Fibroblast of lung (primary cell): ENCODE results near the gene TMPRSS15. TPM values are rescaled to one million over a fixed set of nuclear protein-coding genes. Genes with fewer than 3 reads are reported as not detected.

ENCODE experiments used
- DNase-seq, 2 donors: peaks; one replicate each; pipeline versions ENCODE4 v3.0.0 to v3.0.0-alpha.2; 2010; ENCODE audit warnings: low read depth in 2 of 2
- H2AFZ ChIP-seq: 2 replicates; pipeline ENCODE4 v1.5.1; 2012; ENCODE audit warnings: low read length, control low read depth, inconsistent platforms
- H3K27ac ChIP-seq: 2 replicates; pipeline ENCODE4 v1.5.1; 2011; ENCODE audit warnings: low read length, control low read depth; ENCODE audit not compliant: insufficient read depth
- H3K27me3 ChIP-seq: 2 replicates; pipeline ENCODE4 v1.5.1; 2011; ENCODE audit warnings: mild to moderate bottlenecking, low read length; ENCODE audit not compliant: control insufficient read depth, insufficient read depth
- H3K36me3 ChIP-seq: 2 replicates; pipeline ENCODE4 v1.5.1; 2011; ENCODE audit warnings: low read length; ENCODE audit not compliant: control insufficient read depth, insufficient read depth
- H3K4me1 ChIP-seq: 2 replicates; pipeline ENCODE4 v1.5.1; 2011; ENCODE audit warnings: low read length; ENCODE audit not compliant: control insufficient read depth, insufficient read depth; ENCODE audit errors: extremely low read depth
- H3K4me2 ChIP-seq: 2 replicates; pipeline ENCODE4 v1.5.1; 2011; ENCODE audit warnings: low read length, control low read depth; ENCODE audit not compliant: insufficient read depth; ENCODE audit errors: extremely low read depth
- H3K4me3 ChIP-seq, 4 experiments: fragments of 200-600 bp in 1 of 4; sonication (generic) in 1 of 4; replicated peaks in 1 of 4; 2 replicates each; pipeline ENCODE4 v1.5.1; 2011 to 2016; ENCODE audit warnings: low read length in 4 of 4, low read depth in 3 of 4, mild to moderate bottlenecking in 3 of 4, control low read depth in 2 of 4, inconsistent platforms in 1 of 4, mixed read lengths in 1 of 4; ENCODE audit not compliant: insufficient read depth in 1 of 4; ENCODE audit errors: control extremely low read depth in 1 of 4
- H3K79me2 ChIP-seq: 2 replicates; pipeline ENCODE4 v1.5.1; 2012; ENCODE audit warnings: mild to moderate bottlenecking, low read length, inconsistent platforms; ENCODE audit not compliant: control insufficient read depth, insufficient read depth
- H3K9ac ChIP-seq: 2 replicates; pipeline ENCODE4 v1.5.1; 2011; ENCODE audit warnings: mild to moderate bottlenecking, low read length, control low read depth; ENCODE audit not compliant: insufficient read depth
- H3K9me3 ChIP-seq: 2 replicates; pipeline ENCODE4 v1.5.1; 2012; ENCODE audit warnings: low read depth, low read length; ENCODE audit not compliant: control insufficient read depth, insufficient read depth
- H4K20me1 ChIP-seq: 2 replicates; pipeline ENCODE4 v1.5.1; 2011; ENCODE audit warnings: low read length; ENCODE audit not compliant: control insufficient read depth, insufficient read depth; ENCODE audit errors: extremely low read depth
- CTCF ChIP-seq, 2 donors: IDR thresholded peaks in 1 of 2; conservative IDR thresholded peaks in 1 of 2; 1 replicate in 1 of 2; 2 replicates in 1 of 2; pipeline ENCODE4 v1.5.1; 2011 to 2012; ENCODE audit warnings: low read length in 2 of 2, control low read depth in 1 of 2, inconsistent platforms in 1 of 2, low read depth in 1 of 2, mild to moderate bottlenecking in 1 of 2
- EZH2 ChIP-seq: IDR thresholded peaks from 2 replicates; pipeline ENCODE4 v1.5.1; 2012; ENCODE audit warnings: low read length, control low read depth, mild to moderate bottlenecking; ENCODE audit errors: missing control alignments
- polyA plus RNA-seq, 2 donors: library from polyadenylated mRNA; depleted of rRNA in 1 of 2; stranded (reverse) in 1 of 2; unstranded in 1 of 2; fragments of >200 nt; gene quantifications; 2 replicates each; pipeline ENCODE4 v1.2.1, GENCODE V29; 2011 to 2012; ENCODE audit warnings: missing spikeins in 1 of 2
- total RNA-seq: library from RNA; depleted of rRNA; stranded (reverse); fragments of >200 nt; gene quantifications from 2 replicates; pipeline ENCODE4 v1.2.1, GENCODE V29; 2014

Gene TMPRSS15
- total and polyA plus RNA-seq, 2 donors (not counting 1 experiment from before 2014, with no cell fraction given): not detected

- Histone ChIP-seq H3K4me3 (no peak overlapping the region), H3K36me3 (no peaks in the 10 kb centered on the region), H4K20me1 (no peaks in the 10 kb centered on the region), H3K9ac (no peak overlapping the region), H3K4me1 (no peaks in the 10 kb centered on the region), H3K4me2 (no peak overlapping the region), H3K79me2 (no peaks in the 10 kb centered on the region), H3K27me3 (no peaks in the 10 kb centered on the region), H3K9me3 (no peaks in the 10 kb centered on the region), H3K27ac (no peak overlapping the region), H2AFZ (no peak overlapping the region)
- no peak for DNase-seq
- TF ChIP-seq CTCF (conservative IDR thresholded peaks at IDR 0.05 in 1 of 2, IDR thresholded peaks at IDR 0.05 in 1 of 2; ENCODE audit: low read depth in 1 of 2, low read length in 2 of 2) (no peak), EZH2 (no peak)
These were observed 20.7 kb upstream of the TMPRSS15 start for GRCh38 chr21:18424276-18424675.

- no peak overlapping the region for H3K4me3 ChIP-seq
- H3K27me3 ChIP-seq: no peaks in the 10 kb centered on the region
- no peaks in the 10 kb centered on the region for H4K20me1 ChIP-seq
- TF ChIP-seq CTCF (conservative IDR thresholded peaks at IDR 0.05 in 1 of 2, IDR thresholded peaks at IDR 0.05 in 1 of 2; ENCODE audit: low read depth in 1 of 2, low read length in 2 of 2) (no peak), EZH2 (no peak)
- no peak overlapping the region for H3K4me2 ChIP-seq
- H3K27ac ChIP-seq: no peak overlapping the region
- DNase-seq: no peak
- H3K79me2 ChIP-seq: no peaks in the 10 kb centered on the region
- no peak overlapping the region for H2AFZ ChIP-seq
- no peaks in the 10 kb centered on the region for H3K4me1 ChIP-seq
- H3K9ac ChIP-seq: no peak overlapping the region
- no peaks in the 10 kb centered on the region for H3K36me3 ChIP-seq
- no peaks in the 10 kb centered on the region for H3K9me3 ChIP-seq
These were observed 13.7 kb upstream of the TMPRSS15 start for GRCh38 chr21:18417141-18417790.

- no peak overlapping the region for H2AFZ ChIP-seq
- no peak overlapping the region for H3K4me2 ChIP-seq
- no peaks in the 10 kb centered on the region for H3K4me1 ChIP-seq
- H3K36me3 ChIP-seq: no peaks in the 10 kb centered on the region
- H3K79me2 ChIP-seq: no peaks in the 10 kb centered on the region
- no peak overlapping the region for H3K27ac ChIP-seq
- no peak overlapping the region for H3K4me3 ChIP-seq
- no peak for DNase-seq
- no peak for TF ChIP-seq CTCF (conservative IDR thresholded peaks at IDR 0.05 in 1 of 2, IDR thresholded peaks at IDR 0.05 in 1 of 2; ENCODE audit: low read depth in 1 of 2, low read length in 2 of 2)
- no peak for TF ChIP-seq EZH2
- no peak overlapping the region for H3K9ac ChIP-seq
- no peaks in the 10 kb centered on the region for H3K27me3 ChIP-seq
- no peaks in the 10 kb centered on the region for H3K9me3 ChIP-seq
- H4K20me1 ChIP-seq: no peaks in the 10 kb centered on the region
These were observed 8.0 kb upstream of the TMPRSS15 start for GRCh38 chr21:18411565-18411964.
